ENCODE results near the gene COL18A1.

DNA sequence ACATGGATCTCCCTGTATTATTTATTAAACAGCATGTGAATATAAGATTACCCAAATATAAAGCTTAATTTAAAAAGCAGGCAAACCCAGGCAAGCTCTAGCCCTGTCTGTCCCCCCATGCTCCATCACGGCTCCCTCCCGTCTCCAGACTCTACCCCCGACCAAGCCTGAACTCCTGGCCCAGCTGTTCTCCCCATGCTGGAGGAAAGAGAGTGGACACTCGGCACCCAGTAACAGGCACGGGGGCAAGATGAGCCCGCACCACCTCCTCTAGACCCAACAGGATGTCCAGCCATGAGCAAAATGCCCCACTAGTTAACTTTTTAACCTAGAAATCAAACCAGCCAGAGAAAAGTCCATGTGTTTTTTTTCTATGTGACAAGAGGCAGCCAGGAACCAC is 118.0 kb downstream of the COL18A1 start:
- TF ChIP-seq, protein P1, sequence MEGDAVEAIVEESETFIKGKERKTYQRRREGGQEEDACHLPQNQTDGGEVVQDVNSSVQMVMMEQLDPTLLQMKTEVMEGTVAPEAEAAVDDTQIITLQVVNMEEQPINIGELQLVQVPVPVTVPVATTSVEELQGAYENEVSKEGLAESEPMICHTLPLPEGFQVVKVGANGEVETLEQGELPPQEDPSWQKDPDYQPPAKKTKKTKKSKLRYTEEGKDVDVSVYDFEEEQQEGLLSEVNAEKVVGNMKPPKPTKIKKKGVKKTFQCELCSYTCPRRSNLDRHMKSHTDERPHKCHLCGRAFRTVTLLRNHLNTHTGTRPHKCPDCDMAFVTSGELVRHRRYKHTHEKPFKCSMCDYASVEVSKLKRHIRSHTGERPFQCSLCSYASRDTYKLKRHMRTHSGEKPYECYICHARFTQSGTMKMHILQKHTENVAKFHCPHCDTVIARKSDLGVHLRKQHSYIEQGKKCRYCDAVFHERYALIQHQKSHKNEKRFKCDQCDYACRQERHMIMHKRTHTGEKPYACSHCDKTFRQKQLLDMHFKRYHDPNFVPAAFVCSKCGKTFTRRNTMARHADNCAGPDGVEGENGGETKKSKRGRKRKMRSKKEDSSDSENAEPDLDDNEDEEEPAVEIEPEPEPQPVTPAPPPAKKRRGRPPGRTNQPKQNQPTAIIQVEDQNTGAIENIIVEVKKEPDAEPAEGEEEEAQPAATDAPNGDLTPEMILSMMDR (conservative IDR thresholded peaks at IDR 0.05; ENCODE audit: low read length), result no peak
- no peak for TF ChIP-seq EZH2phosphoT487 (IDR thresholded peaks at IDR 0.05; ENCODE audit: borderline replicate concordance)

All from Loucy (cell line).